Breast epithelium (tissue), 4 donors: ENCODE data around the gene ITGB7. TPM values are rescaled to one million over a fixed set of nuclear protein-coding genes. Genes with fewer than 3 reads are reported as not detected.
A peak's percentile ranks its signal among the peaks of the same experiment; 100 is the strongest.

Experiments
- DNase-seq, 2 donors: peaks; one replicate each; pipeline ENCODE4 v3.0.0-alpha.2; 2019; ENCODE audit warnings: low spot score in 2 of 2
- H3K27ac ChIP-seq, 2 donors: fragments of 200-600 bp; sonication (generic) in 1 of 2; one replicate each; pipeline ENCODE4 v1.5.1; 2016 to 2019; ENCODE audit warnings: mild to moderate bottlenecking in 1 of 2
- H3K27me3 ChIP-seq, 2 donors: fragments of 200-600 bp; sonication (generic) in 1 of 2; one replicate each; pipeline versions ENCODE4 v1.5.1 to v1.6.0; 2017 to 2019; ENCODE audit warnings: control low read depth in 1 of 2, mild to moderate bottlenecking in 1 of 2
- H3K36me3 ChIP-seq: fragments of 200-600 bp; one replicate; pipeline ENCODE4 v1.5.1; 2019
- H3K4me1 ChIP-seq, 2 donors: fragments of 200-600 bp; sonication (generic); one replicate each; pipeline ENCODE4 v1.5.1; 2016 to 2019; ENCODE audit warnings: control low read depth in 1 of 2
- H3K4me3 ChIP-seq, 3 donors: fragments of 200-600 bp; sonication (generic); 1 replicate in 2 of 3; 2 replicates in 1 of 3; pipeline ENCODE4 v1.5.1; 2016 to 2019; ENCODE audit warnings: mild to moderate bottlenecking in 3 of 3, moderate library complexity in 2 of 3
- H3K9me3 ChIP-seq, 2 donors: fragments of 200-600 bp; sonication (generic) in 1 of 2; one replicate each; pipeline ENCODE4 v1.5.1; 2016 to 2019; ENCODE audit warnings: control low read depth in 1 of 2
- POLR2A ChIP-seq: fragments of 450-650 bp; IDR thresholded peaks from one replicate; pipeline ENCODE4 v1.6.1; 2016; ENCODE audit warnings: antibody characterized with exemption, mild to moderate bottlenecking, moderate library complexity
- POLR2AphosphoS5 ChIP-seq, 3 donors: sonication (generic); formaldehyde crosslinking; IDR thresholded peaks; one replicate each; pipeline ENCODE4 v1.6.1; 2017; ENCODE audit warnings: antibody characterized with exemption in 3 of 3
- intact Hi-C: fragments of 100-400 bp; cut with DNase I; formaldehyde crosslinking; loops from one replicate; pipeline ENCODE4 v1.15.1; 2023; ENCODE audit warnings: low total_unique reads
- total RNA-seq, 3 donors: library from RNA; depleted of rRNA; stranded (reverse); fragments of >200 nt; gene quantifications; one replicate each; pipeline ENCODE4 v1.1.0, GENCODE V29; 2016
- TF ChIP-seq, protein P1 (sequence below), 3 donors: fragments of 450-650 bp; IDR thresholded peaks; one replicate each; pipeline ENCODE4 v1.5.1; 2016 to 2017; ENCODE audit warnings: antibody characterized with exemption in 3 of 3, mild to moderate bottlenecking in 3 of 3, moderate library complexity in 3 of 3

The ITGB7 gene
- total RNA-seq, 3 donors from 2014 or later: 1.1 to 2.9 (median 2.9) TPM

DNA sequence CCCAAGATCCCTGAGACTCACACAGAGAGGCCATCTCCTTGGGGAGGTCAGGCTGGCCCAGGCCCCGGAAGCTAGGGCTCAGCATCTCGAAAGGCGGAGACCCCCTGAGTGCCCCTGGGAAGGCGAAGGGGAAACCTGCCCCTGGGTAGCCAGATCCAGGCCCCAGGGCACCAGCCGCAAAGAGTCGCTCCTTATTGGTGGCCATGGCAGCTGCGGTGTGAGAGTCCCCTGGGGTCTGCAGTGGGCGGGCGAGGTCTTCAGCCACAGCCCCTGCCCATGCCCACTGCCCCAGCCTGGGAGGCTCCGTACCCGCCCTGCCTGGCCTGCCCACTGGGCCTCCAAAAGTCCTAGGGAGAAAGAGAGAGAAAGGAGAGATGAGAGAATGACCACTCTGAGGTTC lies 20.3 kb upstream of the ITGB7 start:
- H3K4me3 ChIP-seq: no peak overlapping the region
- TF ChIP-seq POLR2A: no peak
- TF ChIP-seq, protein P1, sequence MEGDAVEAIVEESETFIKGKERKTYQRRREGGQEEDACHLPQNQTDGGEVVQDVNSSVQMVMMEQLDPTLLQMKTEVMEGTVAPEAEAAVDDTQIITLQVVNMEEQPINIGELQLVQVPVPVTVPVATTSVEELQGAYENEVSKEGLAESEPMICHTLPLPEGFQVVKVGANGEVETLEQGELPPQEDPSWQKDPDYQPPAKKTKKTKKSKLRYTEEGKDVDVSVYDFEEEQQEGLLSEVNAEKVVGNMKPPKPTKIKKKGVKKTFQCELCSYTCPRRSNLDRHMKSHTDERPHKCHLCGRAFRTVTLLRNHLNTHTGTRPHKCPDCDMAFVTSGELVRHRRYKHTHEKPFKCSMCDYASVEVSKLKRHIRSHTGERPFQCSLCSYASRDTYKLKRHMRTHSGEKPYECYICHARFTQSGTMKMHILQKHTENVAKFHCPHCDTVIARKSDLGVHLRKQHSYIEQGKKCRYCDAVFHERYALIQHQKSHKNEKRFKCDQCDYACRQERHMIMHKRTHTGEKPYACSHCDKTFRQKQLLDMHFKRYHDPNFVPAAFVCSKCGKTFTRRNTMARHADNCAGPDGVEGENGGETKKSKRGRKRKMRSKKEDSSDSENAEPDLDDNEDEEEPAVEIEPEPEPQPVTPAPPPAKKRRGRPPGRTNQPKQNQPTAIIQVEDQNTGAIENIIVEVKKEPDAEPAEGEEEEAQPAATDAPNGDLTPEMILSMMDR (IDR thresholded peaks at IDR 0.05): no peak
- no peak for TF ChIP-seq POLR2AphosphoS5 (IDR thresholded peaks at IDR 0.05)
- DNase-seq: no peak
- H3K27me3 ChIP-seq: no peaks in the 10 kb centered on the region
- peaks cover 13 to 56% of the 10 kb centered on the region in 2 donors for H3K4me1 ChIP-seq
- peak overlapping the region; percentile 94 to 98 for H3K27ac ChIP-seq
- no peaks in the 10 kb centered on the region for H3K9me3 ChIP-seq
- intact Hi-C loops: no loop called here
- no peaks in the 10 kb centered on the region for H3K36me3 ChIP-seq

DNA sequence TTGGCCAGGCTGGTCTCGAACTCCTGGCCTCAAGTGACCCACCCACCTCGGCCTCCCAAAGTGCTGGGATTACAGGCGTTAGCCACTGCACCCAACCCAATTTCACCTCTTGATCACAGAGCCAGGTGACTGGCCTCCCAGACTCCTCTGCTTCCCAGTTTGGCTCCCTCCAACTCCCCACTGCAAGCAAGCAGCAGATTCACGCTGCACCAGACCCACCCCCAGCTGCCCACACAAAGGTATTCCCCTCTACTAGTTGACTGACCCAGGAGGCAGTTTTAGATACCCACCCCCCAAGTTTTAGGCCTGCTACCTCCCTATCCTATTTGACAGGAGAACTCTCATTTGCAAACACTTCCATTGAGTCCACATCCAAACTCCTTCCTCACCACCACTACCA lies 19.8 kb upstream of the ITGB7 start:
- H3K27me3 ChIP-seq: no peaks in the 10 kb centered on the region
- H3K27ac ChIP-seq: peak overlapping the region; percentile 94 to 98
- no peaks in the 10 kb centered on the region for H3K36me3 ChIP-seq
- no peaks in the 10 kb centered on the region for H3K9me3 ChIP-seq
- TF ChIP-seq, protein P1 (IDR thresholded peaks at IDR 0.05): no peak
- TF ChIP-seq POLR2AphosphoS5 (IDR thresholded peaks at IDR 0.05): no peak
- TF ChIP-seq POLR2A: no peak
- no peak for DNase-seq
- no peak overlapping the region for H3K4me3 ChIP-seq
- peaks cover 14 to 61% of the 10 kb centered on the region in 2 donors for H3K4me1 ChIP-seq
- intact Hi-C loops: no loop called here

DNA sequence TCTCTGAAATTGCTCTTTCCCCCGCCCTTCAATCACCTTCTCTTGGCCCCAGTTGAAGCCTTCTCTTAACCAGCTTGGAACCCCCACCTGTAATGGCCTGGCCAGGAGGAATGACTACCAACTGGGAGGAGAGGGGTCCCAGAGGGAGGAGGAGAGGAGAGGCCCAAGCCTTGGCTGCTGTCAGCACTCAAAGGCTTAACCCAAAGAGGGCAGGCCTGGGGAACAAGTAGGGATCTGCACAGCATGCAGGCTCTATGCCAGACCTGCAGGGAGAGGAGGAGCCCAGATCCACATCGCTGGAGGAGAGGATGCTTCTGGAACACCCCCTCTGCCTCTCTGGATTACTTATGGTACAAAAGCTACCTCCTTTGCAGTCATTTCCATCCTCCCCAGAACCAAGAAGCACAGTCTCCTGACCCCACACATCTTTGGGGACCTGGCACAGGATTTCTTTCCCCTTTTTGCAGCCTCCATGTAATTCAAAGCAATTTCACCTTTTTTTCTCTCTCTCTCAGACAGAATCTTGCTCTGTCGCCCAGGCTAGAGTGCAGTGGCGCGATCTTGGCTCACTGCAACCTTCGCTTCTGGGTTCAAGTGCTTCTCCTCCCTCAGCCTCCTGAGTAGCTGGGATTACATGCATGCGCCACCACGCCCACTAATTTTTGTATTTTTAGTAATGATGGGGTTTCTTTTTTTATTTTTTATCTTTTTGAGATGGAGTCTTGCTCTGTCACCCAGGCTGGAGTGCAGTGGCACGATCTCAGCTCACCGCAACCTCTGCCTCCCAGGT lies 18.8 kb upstream of the ITGB7 start:
- no peaks in the 10 kb centered on the region for H3K36me3 ChIP-seq
- intact Hi-C loops: no loop called here
- no peaks in the 10 kb centered on the region for H3K27me3 ChIP-seq
- H3K4me3 ChIP-seq: peak overlapping the region in 1 of 3 donors; percentile 5
- TF ChIP-seq POLR2AphosphoS5 (IDR thresholded peaks at IDR 0.05): no peak
- TF ChIP-seq, protein P1 (IDR thresholded peaks at IDR 0.05): no peak
- no peak for TF ChIP-seq POLR2A
- peaks cover 14 to 61% of the 10 kb centered on the region in 2 donors for H3K4me1 ChIP-seq
- no peaks in the 10 kb centered on the region for H3K9me3 ChIP-seq
- peak overlapping the region; percentile 91 to 99 for H3K27ac ChIP-seq
- DNase-seq: no peak

DNA sequence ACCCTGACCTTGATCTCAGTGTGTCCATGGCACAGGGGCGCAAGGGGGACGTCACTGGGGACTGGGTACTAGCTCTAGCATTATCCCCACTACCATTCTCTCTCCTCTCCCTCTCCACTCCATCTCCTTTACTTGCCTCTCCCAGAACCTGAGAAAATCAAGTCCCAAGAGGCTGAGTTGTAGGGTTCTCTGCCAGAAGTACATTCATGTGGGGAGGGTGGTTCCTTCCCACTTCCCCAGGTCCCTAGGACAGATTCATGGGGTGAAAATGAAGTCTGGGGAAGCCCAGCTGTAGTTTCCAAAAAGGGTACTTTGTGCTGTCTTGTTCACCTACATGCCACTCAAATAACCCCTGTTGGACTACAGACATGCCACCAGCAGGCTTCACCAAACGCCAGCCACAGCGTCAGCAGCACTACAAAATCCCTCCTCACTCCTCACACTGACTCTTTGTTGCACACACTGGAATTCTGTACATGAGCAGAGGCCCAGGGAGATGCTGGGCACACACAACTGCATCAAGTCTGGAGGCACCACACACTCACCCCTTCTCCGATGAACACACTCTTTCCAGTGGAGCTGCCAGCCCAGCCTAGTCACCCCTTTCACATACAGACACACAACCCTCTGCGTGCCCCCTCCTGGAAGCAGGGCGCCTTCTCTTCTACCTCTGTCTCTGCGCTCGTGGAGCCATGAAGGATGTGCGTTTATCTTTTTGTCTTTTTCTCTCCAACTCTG lies 18.0 kb upstream of the ITGB7 start:
- Histone ChIP-seq H3K9me3 (no peaks in the 10 kb centered on the region), H3K4me3 (no peak overlapping the region), H3K36me3 (no peaks in the 10 kb centered on the region), H3K27me3 (no peaks in the 10 kb centered on the region), H3K27ac (peak overlapping the region; percentile 91 to 99), H3K4me1 (peaks cover 14 to 59% of the 10 kb centered on the region in 2 donors)
- DNase-seq: no peak
- intact Hi-C loops: no loop called here
- TF ChIP-seq, protein P1 (IDR thresholded peaks at IDR 0.05): no peak
- TF ChIP-seq POLR2A (no peak), POLR2AphosphoS5 (IDR thresholded peaks at IDR 0.05) (no peak)
